ENCODE measurements around the gene FRMD4A. TPM values are rescaled to one million over a fixed set of nuclear protein-coding genes. Genes with fewer than 3 reads are reported as not detected.

The FRMD4A gene
- total and polyA plus RNA-seq, 5 donors from 2014 or later: 0.34 to 2.4 (median 0.54) TPM

- Histone ChIP-seq H3K27me3 (ENCODE audit: control insufficient read depth, insufficient read depth, low read length) (no peaks in the 10 kb centered on the region), H3K4me1 (ENCODE audit: control insufficient read depth, insufficient read depth, low read length, poor library complexity, severe bottlenecking) (no peaks in the 10 kb centered on the region), H3K36me3 (ENCODE audit: control insufficient read depth, insufficient read depth, low read length) (no peaks in the 10 kb centered on the region), H3K27ac (ENCODE audit: insufficient read depth, low read length, poor library complexity, severe bottlenecking) (no peak overlapping the region), H3K9me3 (ENCODE audit: control insufficient read depth in 2 of 2, low read length in 2 of 2) (no peaks in the 10 kb centered on the region), H3K4me3 (ENCODE audit: low read depth, low read length) (no peak overlapping the region)
- H3K36me3 Mint-ChIP-seq: no peaks in the 10 kb centered on the region
- H3K9me3 Mint-ChIP-seq: peaks cover 0 to 2% (median 0%) of the 10 kb centered on the region in 7 donors
- H3K4me1 Mint-ChIP-seq: no peaks in the 10 kb centered on the region
- DNase-seq: no peak
- H3K4me3 Mint-ChIP-seq: no peak overlapping the region
- ATAC-seq (ENCODE audit: low read depth in 2 of 2): no peak
- peaks cover 30% of the 10 kb centered on the region for H3K27me3 Mint-ChIP-seq
- no peak overlapping the region for H3K27ac Mint-ChIP-seq
Observed at GRCh38 chr10:14356921-14357320, 26.2 kb upstream of the FRMD4A start.

- no peak for ATAC-seq (ENCODE audit: low read depth in 2 of 2)
- Histone ChIP-seq H3K9me3 (ENCODE audit: control insufficient read depth in 2 of 2, low read length in 2 of 2) (no peaks in the 10 kb centered on the region), H3K27ac (ENCODE audit: insufficient read depth, low read length, poor library complexity, severe bottlenecking) (no peak overlapping the region), H3K4me1 (ENCODE audit: control insufficient read depth, insufficient read depth, low read length, poor library complexity, severe bottlenecking) (no peaks in the 10 kb centered on the region), H3K4me3 (ENCODE audit: low read depth, low read length) (no peak overlapping the region), H3K36me3 (ENCODE audit: control insufficient read depth, insufficient read depth, low read length) (no peaks in the 10 kb centered on the region), H3K27me3 (ENCODE audit: control insufficient read depth, insufficient read depth, low read length) (peaks cover 1% of the 10 kb centered on the region)
- no peaks in the 10 kb centered on the region for H3K4me1 Mint-ChIP-seq
- H3K9me3 Mint-ChIP-seq: peaks cover 0 to 2% (median 0%) of the 10 kb centered on the region in 7 donors
- peaks cover 30% of the 10 kb centered on the region for H3K27me3 Mint-ChIP-seq
- DNase-seq: no peak
- no peak overlapping the region for H3K4me3 Mint-ChIP-seq
- no peaks in the 10 kb centered on the region for H3K36me3 Mint-ChIP-seq
- H3K27ac Mint-ChIP-seq: no peak overlapping the region
Observed at GRCh38 chr10:14355750-14356149, 25.0 kb upstream of the FRMD4A start.

GRCh38 chr10:14353291-14353913 is 22.7 kb upstream of the FRMD4A start:
- H3K36me3 ChIP-seq (ENCODE audit: control insufficient read depth, insufficient read depth, low read length): no peaks in the 10 kb centered on the region
- no peak for DNase-seq
- no peak overlapping the region for H3K4me3 Mint-ChIP-seq

GRCh38 chr10:14350006-14350405 is 19.3 kb upstream of the FRMD4A start:
- H3K4me1 Mint-ChIP-seq: no peaks in the 10 kb centered on the region
- no peak for DNase-seq
- no peak overlapping the region for H3K4me3 Mint-ChIP-seq
- no peaks in the 10 kb centered on the region for H3K36me3 Mint-ChIP-seq
- no peak overlapping the region for H3K27ac ChIP-seq (ENCODE audit: insufficient read depth, low read length, poor library complexity, severe bottlenecking)
- H3K27me3 ChIP-seq (ENCODE audit: control insufficient read depth, insufficient read depth, low read length): peaks cover 5% of the 10 kb centered on the region
- no peaks in the 10 kb centered on the region for H3K9me3 Mint-ChIP-seq
- ATAC-seq (ENCODE audit: low read depth in 2 of 2): no peak
- no peaks in the 10 kb centered on the region for H3K9me3 ChIP-seq (ENCODE audit: control insufficient read depth in 2 of 2, low read length in 2 of 2)
- peaks cover 24% of the 10 kb centered on the region for H3K27me3 Mint-ChIP-seq
- no peaks in the 10 kb centered on the region for H3K4me1 ChIP-seq (ENCODE audit: control insufficient read depth, insufficient read depth, low read length, poor library complexity, severe bottlenecking)
- no peak overlapping the region for H3K27ac Mint-ChIP-seq
- H3K4me3 ChIP-seq (ENCODE audit: low read depth, low read length): no peak overlapping the region
- no peaks in the 10 kb centered on the region for H3K36me3 ChIP-seq (ENCODE audit: control insufficient read depth, insufficient read depth, low read length)

More at GRCh38 chr10:14353291-14353913, 22.7 kb upstream of the FRMD4A start:
- Histone ChIP-seq H3K4me3 (ENCODE audit: low read depth, low read length) (no peak overlapping the region), H3K4me1 (ENCODE audit: control insufficient read depth, insufficient read depth, low read length, poor library complexity, severe bottlenecking) (no peaks in the 10 kb centered on the region), H3K9me3 (ENCODE audit: control insufficient read depth in 2 of 2, low read length in 2 of 2) (no peaks in the 10 kb centered on the region), H3K27me3 (ENCODE audit: control insufficient read depth, insufficient read depth, low read length) (peaks cover 1% of the 10 kb centered on the region), H3K27ac (ENCODE audit: insufficient read depth, low read length, poor library complexity, severe bottlenecking) (no peak overlapping the region)
- no peak for ATAC-seq (ENCODE audit: low read depth in 2 of 2)
- no peaks in the 10 kb centered on the region for H3K4me1 Mint-ChIP-seq
- no peak overlapping the region for H3K27ac Mint-ChIP-seq
- H3K9me3 Mint-ChIP-seq: peaks cover 0 to 2% (median 0%) of the 10 kb centered on the region in 7 donors
- H3K27me3 Mint-ChIP-seq: peaks cover 40% of the 10 kb centered on the region
- no peaks in the 10 kb centered on the region for H3K36me3 Mint-ChIP-seq

- no peaks in the 10 kb centered on the region for H3K9me3 Mint-ChIP-seq
- no peaks in the 10 kb centered on the region for H3K36me3 ChIP-seq (ENCODE audit: control insufficient read depth, insufficient read depth, low read length)
- H3K4me3 ChIP-seq (ENCODE audit: low read depth, low read length): no peak overlapping the region
- no peak overlapping the region for H3K27ac Mint-ChIP-seq
- H3K27me3 ChIP-seq (ENCODE audit: control insufficient read depth, insufficient read depth, low read length): peaks cover 10% of the 10 kb centered on the region
- no peaks in the 10 kb centered on the region for H3K4me1 Mint-ChIP-seq
- H3K36me3 Mint-ChIP-seq: no peaks in the 10 kb centered on the region
- peaks cover 22% of the 10 kb centered on the region for H3K27me3 Mint-ChIP-seq
- H3K4me1 ChIP-seq (ENCODE audit: control insufficient read depth, insufficient read depth, low read length, poor library complexity, severe bottlenecking): no peaks in the 10 kb centered on the region
- no peaks in the 10 kb centered on the region for H3K9me3 ChIP-seq (ENCODE audit: control insufficient read depth in 2 of 2, low read length in 2 of 2)
- H3K4me3 Mint-ChIP-seq: no peak overlapping the region
- no peak overlapping the region for H3K27ac ChIP-seq (ENCODE audit: insufficient read depth, low read length, poor library complexity, severe bottlenecking)
- ATAC-seq (ENCODE audit: low read depth in 2 of 2): no peak
- no peak for DNase-seq
Observed at GRCh38 chr10:14349081-14349480, 18.4 kb upstream of the FRMD4A start.

GRCh38 chr10:14345262-14345661 is 14.5 kb upstream of the FRMD4A start:
- no peaks in the 10 kb centered on the region for H3K36me3 Mint-ChIP-seq
- no peak overlapping the region for H3K27ac ChIP-seq (ENCODE audit: insufficient read depth, low read length, poor library complexity, severe bottlenecking)
- H3K27me3 Mint-ChIP-seq: peaks cover 38% of the 10 kb centered on the region
- no peak overlapping the region for H3K4me3 ChIP-seq (ENCODE audit: low read depth, low read length)
- H3K9me3 ChIP-seq (ENCODE audit: control insufficient read depth in 2 of 2, low read length in 2 of 2): no peaks in the 10 kb centered on the region
- ATAC-seq (ENCODE audit: low read depth in 2 of 2) (no peak), DNase-seq (no peak)
- no peaks in the 10 kb centered on the region for H3K36me3 ChIP-seq (ENCODE audit: control insufficient read depth, insufficient read depth, low read length)
- H3K27me3 ChIP-seq (ENCODE audit: control insufficient read depth, insufficient read depth, low read length): peaks cover 17% of the 10 kb centered on the region
- H3K9me3 Mint-ChIP-seq: no peaks in the 10 kb centered on the region
- H3K27ac Mint-ChIP-seq: no peak overlapping the region
- H3K4me1 Mint-ChIP-seq: no peaks in the 10 kb centered on the region
- no peaks in the 10 kb centered on the region for H3K4me1 ChIP-seq (ENCODE audit: control insufficient read depth, insufficient read depth, low read length, poor library complexity, severe bottlenecking)
- H3K4me3 Mint-ChIP-seq: no peak overlapping the region

- ATAC-seq (ENCODE audit: low read depth in 2 of 2): no peak
- no peaks in the 10 kb centered on the region for H3K36me3 ChIP-seq (ENCODE audit: control insufficient read depth, insufficient read depth, low read length)
- Mint-ChIP-seq H3K36me3 (no peaks in the 10 kb centered on the region), H3K9me3 (peaks cover 0 to 4% (median 0%) of the 10 kb centered on the region in 7 donors), H3K27ac (no peak overlapping the region), H3K27me3 (peaks cover 30% of the 10 kb centered on the region), H3K4me1 (peaks cover 0 to 3% (median 0%) of the 10 kb centered on the region in 4 donors), H3K4me3 (no peak overlapping the region)
- H3K9me3 ChIP-seq (ENCODE audit: control insufficient read depth in 2 of 2, low read length in 2 of 2): no peaks in the 10 kb centered on the region
- H3K27me3 ChIP-seq (ENCODE audit: control insufficient read depth, insufficient read depth, low read length): peaks cover 15% of the 10 kb centered on the region
- no peak overlapping the region for H3K27ac ChIP-seq (ENCODE audit: insufficient read depth, low read length, poor library complexity, severe bottlenecking)
- DNase-seq: no peak
- H3K4me1 ChIP-seq (ENCODE audit: control insufficient read depth, insufficient read depth, low read length, poor library complexity, severe bottlenecking): no peaks in the 10 kb centered on the region
- H3K4me3 ChIP-seq (ENCODE audit: low read depth, low read length): no peak overlapping the region
Observed at GRCh38 chr10:14340051-14340744, 9.5 kb upstream of the FRMD4A start.

- Histone ChIP-seq H3K9me3 (ENCODE audit: control insufficient read depth in 2 of 2, low read length in 2 of 2) (no peaks in the 10 kb centered on the region), H3K36me3 (ENCODE audit: control insufficient read depth, insufficient read depth, low read length) (no peaks in the 10 kb centered on the region), H3K27ac (ENCODE audit: insufficient read depth, low read length, poor library complexity, severe bottlenecking) (no peak overlapping the region), H3K4me3 (ENCODE audit: low read depth, low read length) (no peak overlapping the region), H3K27me3 (ENCODE audit: control insufficient read depth, insufficient read depth, low read length) (peaks cover 5% of the 10 kb centered on the region), H3K4me1 (ENCODE audit: control insufficient read depth, insufficient read depth, low read length, poor library complexity, severe bottlenecking) (no peaks in the 10 kb centered on the region)
- no peak overlapping the region for H3K27ac Mint-ChIP-seq
- H3K27me3 Mint-ChIP-seq: peaks cover 43% of the 10 kb centered on the region
- H3K4me3 Mint-ChIP-seq: no peak overlapping the region
- no peak for DNase-seq
- H3K9me3 Mint-ChIP-seq: peaks cover 0 to 4% (median 0%) of the 10 kb centered on the region in 7 donors
- H3K36me3 Mint-ChIP-seq: no peaks in the 10 kb centered on the region
- no peak for ATAC-seq (ENCODE audit: low read depth in 2 of 2)
- peaks cover 0 to 3% (median 0%) of the 10 kb centered on the region in 4 donors for H3K4me1 Mint-ChIP-seq
Observed at GRCh38 chr10:14336736-14337135, 6.0 kb upstream of the FRMD4A start.
